IPS-18a (cell line): ENCODE results near the gene CLPTM1L.

ENCODE experiments used
- H3K27ac ChIP-seq: one replicate; pipeline ENCODE4 v1.5.1; 2013; ENCODE audit warnings: low read length
- H3K27me3 ChIP-seq: one replicate; pipeline ENCODE4 v1.6.1; 2013; ENCODE audit warnings: mild to moderate bottlenecking, low read length; ENCODE audit not compliant: control insufficient read depth, insufficient read depth
- H3K36me3 ChIP-seq: one replicate; pipeline ENCODE4 v1.6.1; 2013; ENCODE audit warnings: low read depth, low read length; ENCODE audit not compliant: control insufficient read depth
- H3K4me1 ChIP-seq: one replicate; pipeline ENCODE4 v1.6.1; 2013; ENCODE audit warnings: low read depth, low read length; ENCODE audit not compliant: control insufficient read depth
- H3K4me3 ChIP-seq: one replicate; pipeline ENCODE4 v1.5.1; 2013; ENCODE audit warnings: low read length
- H3K9ac ChIP-seq: one replicate; pipeline ENCODE4 v1.6.1; 2013; ENCODE audit warnings: mild to moderate bottlenecking, low read length, moderate library complexity
- H3K9me3 ChIP-seq: one replicate; pipeline ENCODE4 v1.6.1; 2013; ENCODE audit warnings: low read depth, low read length; ENCODE audit not compliant: control insufficient read depth

CLPTM1L gene

DNA sequence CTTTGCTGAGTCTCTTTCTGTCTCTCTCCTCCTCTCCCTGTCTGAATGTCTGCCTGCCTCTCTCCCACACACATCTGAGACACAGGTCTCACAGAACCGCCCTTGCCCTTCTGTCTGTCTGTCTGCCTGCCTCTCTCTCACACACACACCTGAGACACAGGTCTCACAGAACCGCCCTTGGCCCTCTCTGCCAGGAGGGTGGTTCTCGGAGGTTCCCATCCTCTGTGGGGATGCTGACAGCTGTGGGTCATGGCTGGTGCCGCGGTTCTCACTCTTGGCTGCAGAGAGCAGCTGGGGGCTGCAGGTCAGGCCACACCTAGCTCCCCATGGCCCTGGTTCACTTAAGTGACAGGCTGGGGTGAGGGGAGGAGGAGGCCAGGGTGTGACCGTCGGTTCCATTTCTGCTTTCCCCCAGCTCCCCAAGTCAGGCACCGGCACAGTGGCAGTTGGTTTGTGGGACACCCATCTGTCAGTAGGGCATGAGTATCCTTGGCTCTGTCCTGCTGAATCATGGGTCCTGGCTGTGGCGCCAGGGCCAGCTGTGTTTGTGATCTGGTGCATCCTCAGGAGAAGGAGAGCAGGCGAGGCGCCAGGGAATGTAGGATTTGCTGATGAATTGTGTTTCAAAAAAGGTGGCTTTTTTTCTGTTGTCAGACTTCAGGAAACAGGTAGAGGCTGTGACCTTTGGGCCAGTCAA, 42.3 kb upstream of the CLPTM1L start:
- H3K27ac ChIP-seq = no peak overlapping the region
- H3K36me3 ChIP-seq = no peaks in the 10 kb centered on the region
- no peak overlapping the region for H3K9ac ChIP-seq
- no peak overlapping the region for H3K4me3 ChIP-seq
- no peaks in the 10 kb centered on the region for H3K9me3 ChIP-seq
- peaks cover 55% of the 10 kb centered on the region for H3K27me3 ChIP-seq
- no peaks in the 10 kb centered on the region for H3K4me1 ChIP-seq

DNA sequence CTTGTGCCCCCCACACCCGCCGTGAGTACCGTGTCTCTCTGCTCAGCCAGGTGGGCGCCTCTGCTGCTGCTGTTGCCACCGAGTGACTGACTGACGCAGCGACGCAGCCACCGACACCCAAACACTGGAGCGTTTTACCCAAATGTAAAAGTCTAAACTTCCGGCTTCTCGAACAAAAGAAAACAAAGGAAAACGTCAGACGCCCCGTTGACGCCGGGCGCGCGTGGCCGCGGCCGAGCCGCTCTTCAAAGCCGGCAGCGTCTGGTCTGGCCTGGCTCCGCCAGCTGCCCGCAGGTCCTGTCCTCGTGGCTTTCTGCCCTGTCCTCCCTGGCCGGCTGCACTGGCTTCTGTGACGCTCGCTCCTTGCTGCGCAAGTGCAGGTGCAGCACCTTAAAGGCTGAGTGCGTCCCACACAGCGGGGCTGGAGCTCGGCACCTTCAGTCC, 41.4 kb upstream of the CLPTM1L start:
- H3K9me3 ChIP-seq = no peaks in the 10 kb centered on the region
- H3K4me3 ChIP-seq = peak overlapping the region; percentile 66
- H3K9ac ChIP-seq = peak overlapping the region; percentile 45
- H3K27me3 ChIP-seq = peaks cover 60% of the 10 kb centered on the region
- no peaks in the 10 kb centered on the region for H3K36me3 ChIP-seq
- no peak overlapping the region for H3K27ac ChIP-seq
- no peaks in the 10 kb centered on the region for H3K4me1 ChIP-seq

DNA sequence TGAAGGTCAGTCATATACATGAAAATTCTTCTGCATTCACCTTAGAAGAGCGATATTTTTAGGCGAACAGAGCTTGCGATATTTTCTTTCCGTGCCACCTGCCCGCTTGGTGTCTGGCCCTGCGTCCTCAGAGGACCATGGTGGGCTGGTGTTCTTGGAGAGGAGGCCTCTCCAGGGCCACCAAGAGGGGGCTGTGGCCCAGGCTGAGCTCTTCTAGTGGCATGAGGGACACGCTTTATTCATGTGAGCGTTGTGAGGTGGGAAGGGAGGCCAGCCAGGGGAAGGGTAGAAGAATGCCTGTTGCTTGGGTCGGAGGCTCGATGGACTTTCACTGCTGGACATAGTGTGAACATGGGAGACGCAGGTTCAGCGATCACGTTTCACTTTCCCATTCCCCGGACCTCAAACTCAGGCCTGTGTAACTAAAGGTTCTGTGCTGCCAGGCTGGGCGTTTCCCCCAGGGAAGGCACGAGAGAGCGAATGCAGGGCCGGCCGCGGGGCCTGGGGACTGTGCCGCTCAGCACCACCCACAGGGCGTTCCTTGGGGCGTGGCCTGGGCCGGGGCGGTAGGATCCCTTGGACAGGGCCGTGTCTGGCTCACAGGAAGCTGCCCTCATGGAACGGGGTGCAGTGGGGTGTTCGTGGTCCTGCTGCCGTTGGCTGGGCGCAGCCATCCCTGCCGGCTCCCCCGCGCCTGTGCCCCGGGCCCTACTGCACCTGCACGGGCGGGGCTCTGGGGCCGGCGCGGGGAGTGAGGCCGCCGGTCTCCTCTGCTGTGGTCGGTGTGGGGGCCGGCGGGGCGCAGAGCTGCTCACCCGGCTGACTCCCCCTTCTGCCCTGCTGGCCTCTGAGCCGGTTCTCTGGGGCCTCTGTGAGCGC, 40.7 kb upstream of the CLPTM1L start:
- H3K4me3 ChIP-seq = peak overlapping the region; percentile 66
- peaks cover 66% of the 10 kb centered on the region for H3K27me3 ChIP-seq

DNA sequence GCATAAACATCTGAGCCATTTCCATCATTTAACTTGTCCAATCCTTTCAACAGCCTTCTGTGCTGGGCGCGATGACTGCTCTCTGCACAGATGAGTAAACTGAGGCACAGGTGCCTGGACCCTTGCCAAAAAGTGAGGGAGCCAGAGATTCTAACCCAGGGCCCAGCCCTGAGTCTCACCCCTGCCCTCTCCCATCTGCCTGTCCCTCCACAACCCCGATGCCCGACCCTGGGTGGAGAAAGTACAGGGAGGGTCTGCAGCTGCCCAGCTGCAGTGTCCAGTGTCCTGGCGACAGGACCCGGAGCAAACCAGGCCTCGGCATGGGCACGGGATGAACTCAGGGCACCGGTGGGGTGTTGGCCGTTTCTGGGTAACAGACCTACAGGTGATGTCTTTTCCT, 39.6 kb upstream of the CLPTM1L start:
- Histone ChIP-seq H3K9me3 (no peaks in the 10 kb centered on the region), H3K27ac (no peak overlapping the region), H3K4me3 (no peak overlapping the region), H3K9ac (no peak overlapping the region), H3K27me3 (peaks cover 76% of the 10 kb centered on the region), H3K4me1 (peaks cover 3% of the 10 kb centered on the region), H3K36me3 (no peaks in the 10 kb centered on the region)

More for the DNA sequence above, 40.7 kb upstream of the CLPTM1L start:
- H3K9ac ChIP-seq = peak overlapping the region; percentile 45
- H3K36me3 ChIP-seq = no peaks in the 10 kb centered on the region
- H3K4me1 ChIP-seq = peaks cover under 1% of the 10 kb centered on the region
- H3K27ac ChIP-seq = no peak overlapping the region
- no peaks in the 10 kb centered on the region for H3K9me3 ChIP-seq

DNA sequence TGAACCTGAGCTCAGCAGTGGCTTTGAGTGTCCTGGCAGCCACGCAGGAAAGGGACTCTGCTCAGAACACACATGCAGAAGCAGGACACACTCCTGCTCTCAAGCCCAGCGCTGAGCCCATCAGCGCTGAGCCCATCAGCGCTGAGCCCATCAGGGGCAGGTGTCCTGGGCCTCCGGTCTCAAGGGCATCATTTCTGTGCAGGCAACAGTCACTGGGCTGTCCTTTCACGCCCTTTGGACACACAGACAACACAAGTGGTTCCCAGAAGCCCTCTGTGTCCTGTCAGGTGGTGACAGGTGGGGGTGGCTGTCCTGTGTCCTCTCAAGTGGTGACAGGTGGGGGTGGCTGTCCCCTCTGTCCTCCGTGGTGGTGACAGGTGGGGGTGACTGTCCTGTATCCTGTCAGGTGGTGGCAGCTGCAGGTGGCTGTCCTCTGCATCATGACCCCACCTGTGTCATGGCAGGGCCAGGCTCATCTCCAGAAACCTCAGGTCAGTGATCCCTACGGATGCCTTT, 39.0 kb upstream of the CLPTM1L start:
- peaks cover 72% of the 10 kb centered on the region for H3K27me3 ChIP-seq

DNA sequence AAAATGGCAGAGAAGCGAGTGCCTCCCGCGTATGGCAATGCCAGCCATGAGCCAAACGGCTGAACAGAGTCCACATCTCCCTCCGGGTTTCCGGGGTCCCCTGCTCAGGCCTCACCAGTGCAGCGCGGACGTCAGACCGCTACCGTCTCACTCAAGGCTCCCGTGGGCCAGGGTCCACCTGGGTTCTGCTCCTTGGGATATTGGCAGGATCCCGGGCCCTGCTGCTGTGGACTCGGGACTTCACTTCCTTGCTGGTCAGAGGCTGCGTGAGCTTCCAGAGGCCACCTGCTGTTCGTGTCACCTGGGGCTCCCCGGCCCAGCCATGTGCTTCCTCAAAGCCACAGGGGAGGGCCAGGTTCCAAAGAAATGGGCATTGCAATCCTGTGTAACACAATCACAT, 38.4 kb upstream of the CLPTM1L start:
- no peak overlapping the region for H3K4me3 ChIP-seq
- H3K36me3 ChIP-seq = no peaks in the 10 kb centered on the region
- no peak overlapping the region for H3K27ac ChIP-seq
- no peak overlapping the region for H3K9ac ChIP-seq
- H3K27me3 ChIP-seq = peaks cover 69% of the 10 kb centered on the region
- peaks cover 3% of the 10 kb centered on the region for H3K4me1 ChIP-seq
- no peaks in the 10 kb centered on the region for H3K9me3 ChIP-seq

More for the DNA sequence above, 39.0 kb upstream of the CLPTM1L start:
- H3K27ac ChIP-seq = no peak overlapping the region
- H3K4me1 ChIP-seq = peaks cover 3% of the 10 kb centered on the region
- no peaks in the 10 kb centered on the region for H3K9me3 ChIP-seq
- no peak overlapping the region for H3K9ac ChIP-seq
- H3K4me3 ChIP-seq = no peak overlapping the region
- no peaks in the 10 kb centered on the region for H3K36me3 ChIP-seq

DNA sequence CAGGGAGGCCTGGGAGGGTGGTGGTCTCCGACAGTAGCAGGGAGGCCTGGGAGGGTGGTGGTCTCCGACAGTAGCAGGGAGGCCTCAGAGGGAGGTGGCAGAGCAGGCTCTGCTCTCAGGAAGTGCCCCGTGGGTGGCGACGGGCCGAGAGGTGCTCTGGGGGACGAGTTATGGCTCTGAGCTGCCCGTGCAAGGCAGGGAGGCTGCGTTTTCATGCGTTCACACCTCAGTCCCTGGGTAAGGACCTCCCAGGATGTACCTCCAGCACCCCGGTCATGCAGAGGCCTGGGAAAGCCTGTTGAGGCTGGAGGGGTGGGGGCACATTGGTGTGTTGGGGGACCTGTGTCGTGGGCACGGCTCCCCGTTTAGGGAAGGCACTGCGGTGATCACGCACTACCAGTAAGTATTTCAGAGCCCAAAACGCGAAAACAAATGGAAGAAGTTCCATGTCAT, 37.4 kb upstream of the CLPTM1L start:
- H3K9ac ChIP-seq = no peak overlapping the region
- H3K4me1 ChIP-seq = peaks cover 3% of the 10 kb centered on the region
- H3K27ac ChIP-seq = no peak overlapping the region
- no peaks in the 10 kb centered on the region for H3K36me3 ChIP-seq
- H3K27me3 ChIP-seq = peaks cover 58% of the 10 kb centered on the region
- no peak overlapping the region for H3K4me3 ChIP-seq
- H3K9me3 ChIP-seq = no peaks in the 10 kb centered on the region

DNA sequence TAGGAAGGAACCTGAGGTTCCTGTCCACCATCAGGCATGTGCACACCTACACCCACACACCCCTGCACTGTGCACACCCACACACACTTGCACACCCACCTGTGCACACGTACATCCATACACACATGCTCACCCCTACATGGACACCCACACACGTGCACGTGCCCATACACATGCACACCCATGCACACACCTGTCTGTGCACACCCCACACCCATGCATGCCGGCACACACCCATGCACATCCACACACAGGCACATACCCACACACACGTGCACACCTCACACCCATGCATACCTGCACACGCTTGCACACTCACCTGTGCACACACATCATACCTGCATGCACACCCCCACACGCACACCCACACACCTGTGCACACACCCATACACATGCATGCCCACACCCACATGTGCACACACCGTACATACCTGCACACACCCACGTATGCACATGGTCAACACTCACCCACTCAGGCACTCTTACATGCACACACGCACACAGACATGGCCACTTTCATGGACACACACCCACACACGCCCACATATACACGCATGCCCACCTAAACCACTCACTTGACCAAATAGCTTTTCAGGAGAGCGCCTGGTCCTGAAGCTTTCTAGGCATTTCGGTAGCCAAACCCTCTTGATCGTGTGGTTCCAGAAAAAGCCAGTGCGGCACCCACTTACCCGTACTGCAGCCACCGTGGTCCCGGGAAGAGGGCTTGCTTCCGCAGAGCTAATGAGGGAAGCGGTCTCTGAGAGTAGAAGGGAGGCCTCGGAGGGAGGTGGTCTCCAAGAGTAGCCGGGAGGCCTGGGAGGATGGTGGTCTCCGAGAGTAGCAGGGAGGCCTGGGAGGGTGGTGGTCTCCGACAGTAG, 36.7 kb upstream of the CLPTM1L start:
- Histone ChIP-seq H3K4me1 (peaks cover 3% of the 10 kb centered on the region), H3K27me3 (peaks cover 51% of the 10 kb centered on the region), H3K27ac (no peak overlapping the region), H3K9me3 (no peaks in the 10 kb centered on the region), H3K9ac (no peak overlapping the region), H3K36me3 (no peaks in the 10 kb centered on the region), H3K4me3 (no peak overlapping the region)

DNA sequence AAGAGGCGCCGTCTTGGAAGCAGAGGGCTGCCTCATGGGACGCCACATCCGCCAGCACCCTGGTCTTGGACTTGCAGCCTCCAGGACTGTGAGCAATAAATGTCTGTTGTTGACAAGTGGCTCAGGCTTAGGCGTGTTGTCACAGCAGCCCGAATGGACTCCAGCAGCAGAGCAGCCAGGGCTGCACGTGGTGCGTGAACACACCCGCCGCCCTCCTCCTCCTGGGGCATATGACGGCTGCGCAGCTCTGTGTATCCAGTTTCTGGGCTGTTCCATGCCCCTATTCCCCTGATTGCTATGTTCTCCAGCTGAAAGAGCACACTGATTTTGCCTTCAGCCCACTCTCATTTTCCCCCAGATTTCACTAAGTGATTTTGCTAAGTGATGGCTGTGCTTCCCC, 36.0 kb upstream of the CLPTM1L start:
- H3K4me3 ChIP-seq = no peak overlapping the region
- peaks cover 44% of the 10 kb centered on the region for H3K27me3 ChIP-seq
- peaks cover 3% of the 10 kb centered on the region for H3K4me1 ChIP-seq
- H3K9me3 ChIP-seq = no peaks in the 10 kb centered on the region
- H3K9ac ChIP-seq = no peak overlapping the region
- H3K36me3 ChIP-seq = no peaks in the 10 kb centered on the region
- H3K27ac ChIP-seq = no peak overlapping the region

DNA sequence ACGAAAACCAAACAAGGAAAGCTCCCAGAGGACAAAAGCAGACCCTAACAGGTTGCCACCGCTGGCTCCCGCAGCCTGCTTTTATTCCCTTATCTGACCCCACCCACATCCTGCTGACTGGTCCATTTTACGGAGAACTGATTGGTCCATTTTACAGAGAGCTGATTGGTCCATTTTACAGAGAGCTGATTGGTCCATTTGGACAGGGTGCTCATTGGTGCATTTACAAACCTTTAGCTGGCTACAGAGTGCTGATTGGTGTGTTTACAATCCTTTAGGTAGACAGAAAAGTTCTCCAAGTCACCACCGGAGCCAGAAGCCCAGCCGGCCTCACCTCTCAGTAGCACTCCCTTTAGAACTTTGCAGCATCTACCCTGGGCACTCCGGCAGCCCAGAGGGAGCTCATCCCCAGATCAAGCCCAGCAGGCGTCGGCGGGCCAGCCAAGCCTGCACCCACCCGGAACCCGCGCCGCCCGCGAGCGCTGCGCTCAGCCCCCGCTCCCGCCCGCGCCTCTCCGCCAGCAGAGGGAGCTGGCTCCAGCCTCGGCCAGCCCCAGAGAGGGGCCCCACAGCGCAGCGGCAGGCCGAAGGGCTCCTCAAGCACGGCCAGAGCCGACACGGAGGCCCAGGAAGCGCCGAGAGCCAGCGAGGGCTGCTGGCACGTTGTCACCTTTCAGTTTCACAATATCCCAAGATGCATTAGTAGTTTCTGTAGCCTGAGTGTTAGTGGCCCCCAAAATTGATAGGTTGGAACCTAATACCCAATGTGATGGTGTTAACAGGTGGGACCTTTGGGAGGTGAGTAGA, 35.3 kb upstream of the CLPTM1L start:
- Histone ChIP-seq H3K9ac (no peak overlapping the region), H3K9me3 (no peaks in the 10 kb centered on the region), H3K4me1 (peaks cover 3% of the 10 kb centered on the region), H3K36me3 (no peaks in the 10 kb centered on the region), H3K27ac (no peak overlapping the region), H3K4me3 (no peak overlapping the region), H3K27me3 (peaks cover 37% of the 10 kb centered on the region)
